Right lung (tissue), 5 donors: Measurements from ENCODE around the gene EOLA1. TPM values are rescaled to one million over a fixed set of nuclear protein-coding genes. Genes with fewer than 3 reads are reported as not detected.
"Not testable (repeated sequence)": the region's sequence is repeated elsewhere in the genome, so short reads cannot be mapped to it uniquely, and the experiment has no call there.

Experiments used
- DNase-seq, 2 donors: peaks; one replicate each; pipeline ENCODE4 v3.0.0-alpha.2; 2013
- polyA plus RNA-seq, 5 donors: library from polyadenylated mRNA; unstranded; fragments of 120-200 nt; gene quantifications; one replicate each; pipeline versions ENCODE4 v1.2.1 to v1.2.3, GENCODE V29; 2013; ENCODE audit warnings: inconsistent platforms in 1 of 5, low replicate concordance in 1 of 5; ENCODE audit not compliant: insufficient read length in 5 of 5, insufficient read depth in 1 of 5

EOLA1 gene
- polyA plus RNA-seq, 5 donors, result 15.5 to 21.5 (median 17.8) TPM

DNA sequence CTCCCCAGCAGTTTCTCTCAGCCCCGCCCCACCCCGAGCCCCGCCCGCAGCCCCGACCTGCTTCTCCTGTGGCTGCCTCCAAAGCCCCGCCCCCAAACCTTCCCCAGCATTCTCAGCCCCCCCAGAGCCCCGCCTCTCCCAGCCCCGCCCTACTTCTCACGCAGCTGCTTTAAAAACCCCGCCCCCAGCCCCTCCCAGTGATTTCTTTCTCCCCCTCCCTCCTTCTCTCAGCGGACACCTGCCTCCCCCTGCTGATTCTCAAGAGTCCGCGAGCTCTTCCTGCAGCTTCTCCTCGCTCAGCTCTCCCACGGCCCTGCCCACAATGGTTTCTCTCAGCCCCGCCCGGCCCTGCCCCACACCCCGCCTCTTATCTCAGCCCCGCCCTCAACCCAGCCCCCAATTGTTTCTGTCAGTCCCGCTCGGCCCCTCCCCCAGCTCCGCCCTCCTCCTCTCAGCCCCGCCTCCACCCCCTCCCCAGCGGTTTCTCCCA, 636 bp upstream of the EOLA1 start:
- peak; percentile 88 for DNase-seq

DNA sequence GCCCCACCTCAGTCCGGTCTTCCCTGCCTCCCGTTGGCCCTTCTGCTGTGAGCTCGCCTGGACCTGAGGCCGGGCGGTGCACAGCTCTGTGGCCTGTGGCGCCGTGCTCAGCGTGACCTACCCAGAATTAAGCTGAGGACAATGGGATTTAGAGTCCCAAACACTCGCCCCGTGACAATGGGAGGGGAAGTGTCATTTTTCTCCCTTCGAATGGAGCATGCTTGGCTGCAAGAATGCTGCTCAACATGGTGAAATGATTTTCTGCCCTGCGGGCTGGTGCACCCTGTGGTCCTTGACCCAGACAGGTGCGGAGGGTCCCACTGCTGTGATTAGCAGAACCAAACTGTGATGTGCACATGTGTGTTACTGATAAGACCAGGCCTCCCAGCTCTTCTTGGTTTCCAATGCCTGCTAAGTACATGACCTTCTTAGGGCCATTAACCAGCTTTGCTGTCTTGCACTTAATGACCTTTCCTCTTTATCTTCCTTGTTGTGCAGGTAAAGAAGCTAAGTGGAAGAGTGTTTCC, 772 bp downstream of the EOLA1 start:
- peak in 1 of 2 donors; percentile 11 for DNase-seq

DNA sequence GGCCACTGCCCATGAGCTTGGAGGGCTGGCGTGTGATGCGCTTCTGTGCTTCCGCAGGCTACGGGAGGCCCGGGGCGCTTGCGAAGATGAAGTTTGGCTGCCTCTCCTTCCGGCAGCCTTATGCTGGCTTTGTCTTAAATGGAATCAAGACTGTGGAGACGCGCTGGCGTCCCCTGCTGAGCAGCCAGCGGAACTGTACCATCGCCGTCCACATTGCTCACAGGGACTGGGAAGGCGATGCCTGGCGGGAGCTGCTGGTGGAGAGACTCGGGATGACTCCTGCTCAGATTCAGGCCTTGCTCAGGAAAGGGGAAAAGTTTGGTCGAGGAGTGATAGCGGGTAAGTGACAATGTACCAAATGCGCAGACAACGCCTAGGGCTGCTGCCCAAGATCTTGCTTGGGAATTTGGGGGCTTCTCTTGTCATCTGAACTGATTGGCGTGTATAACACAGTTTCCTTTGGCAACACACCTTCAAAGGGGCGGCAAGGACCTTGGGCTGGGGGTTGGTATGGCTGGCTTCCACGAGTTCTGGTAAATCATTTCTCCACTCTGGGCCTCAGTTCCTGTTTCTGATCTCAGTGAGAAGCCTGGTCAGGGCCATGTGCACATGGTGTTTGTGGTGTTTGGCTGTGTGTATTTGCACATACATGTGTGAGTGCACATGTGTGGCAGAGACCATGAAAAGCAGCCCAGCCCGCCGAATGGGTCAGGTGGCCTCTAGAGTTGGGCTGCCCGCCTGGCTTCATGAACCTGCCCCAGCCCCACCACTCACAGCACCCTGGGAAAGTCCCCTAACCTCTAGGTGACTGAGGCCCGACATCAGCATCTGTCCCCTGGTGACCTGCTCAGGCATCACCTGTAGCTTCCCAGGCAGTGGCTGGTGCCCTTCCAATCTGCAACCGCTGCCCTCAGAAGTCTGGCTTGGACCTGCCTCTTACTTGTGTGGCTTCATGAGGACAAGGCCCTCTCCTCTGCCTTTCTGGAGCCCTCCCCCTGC, 5.0 kb downstream of the EOLA1 start:
- DNase-seq, result not testable (repeated sequence)

DNA sequence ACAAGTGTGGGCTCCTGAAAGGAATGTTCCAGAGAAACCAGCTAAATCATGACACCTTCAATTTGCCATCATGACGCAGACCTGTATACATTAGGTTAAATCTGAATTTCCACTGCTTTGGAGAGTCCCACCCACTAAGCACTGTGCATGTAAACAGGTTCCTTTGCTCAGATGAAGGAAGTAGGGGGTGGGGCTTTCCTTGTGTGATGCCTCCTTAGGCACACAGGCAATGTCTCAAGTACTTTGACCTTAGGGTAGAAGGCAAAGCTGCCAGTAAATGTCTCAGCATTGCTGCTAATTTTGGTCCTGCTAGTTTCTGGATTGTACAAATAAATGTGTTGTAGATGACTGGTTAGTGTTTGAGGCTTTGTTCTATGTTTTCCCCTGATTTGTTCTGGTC, 6.2 kb downstream of the EOLA1 start:
- not testable (repeated sequence) for DNase-seq

DNA sequence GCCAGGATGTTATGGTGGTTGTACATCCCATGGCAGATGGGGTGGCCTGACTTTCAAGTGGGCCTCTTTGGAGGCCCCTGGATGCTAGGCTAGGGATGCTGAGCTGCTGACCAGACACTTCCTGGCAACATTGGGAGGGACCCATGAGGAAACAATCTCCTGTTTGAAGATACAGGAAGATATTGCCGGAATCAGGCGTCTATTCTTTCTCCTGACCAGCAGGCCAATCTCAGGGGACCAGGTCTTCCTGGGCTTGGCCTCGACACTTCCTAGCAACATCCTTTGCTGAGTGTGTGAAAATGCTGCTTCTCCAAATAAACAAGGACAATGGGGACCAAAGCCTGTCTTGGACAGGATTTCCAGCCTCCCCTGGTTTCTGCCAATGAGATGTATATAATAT, 7.0 kb downstream of the EOLA1 start:
- DNase-seq, result not testable (repeated sequence)

DNA sequence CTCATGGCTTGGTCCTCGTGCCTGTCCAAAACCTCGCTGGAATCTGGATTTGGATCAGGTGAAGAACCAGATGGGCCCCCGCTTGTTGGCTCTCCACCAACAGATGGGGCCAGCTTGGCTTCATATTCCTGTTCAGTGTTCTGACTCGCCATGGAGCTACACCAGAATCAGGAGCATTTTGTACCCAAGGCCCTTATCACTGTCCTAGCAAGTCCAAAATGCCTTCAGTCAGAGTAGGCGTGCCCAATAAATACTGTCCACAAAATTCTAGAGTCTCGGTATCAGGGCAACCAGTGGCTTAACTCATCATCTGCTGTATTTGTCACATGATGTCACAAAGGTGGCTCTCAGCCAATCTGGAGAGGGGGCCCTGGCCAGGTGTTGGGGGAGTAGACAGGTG, 8.9 kb downstream of the EOLA1 start, which contains the start of gene HSFX3:
HSFX3 (minus strand) TSS at position 224 of the 400 bp plus-strand sequence; CDS start at position 152, 72 bp downstream.
- DNase-seq, result not testable (repeated sequence)

DNA sequence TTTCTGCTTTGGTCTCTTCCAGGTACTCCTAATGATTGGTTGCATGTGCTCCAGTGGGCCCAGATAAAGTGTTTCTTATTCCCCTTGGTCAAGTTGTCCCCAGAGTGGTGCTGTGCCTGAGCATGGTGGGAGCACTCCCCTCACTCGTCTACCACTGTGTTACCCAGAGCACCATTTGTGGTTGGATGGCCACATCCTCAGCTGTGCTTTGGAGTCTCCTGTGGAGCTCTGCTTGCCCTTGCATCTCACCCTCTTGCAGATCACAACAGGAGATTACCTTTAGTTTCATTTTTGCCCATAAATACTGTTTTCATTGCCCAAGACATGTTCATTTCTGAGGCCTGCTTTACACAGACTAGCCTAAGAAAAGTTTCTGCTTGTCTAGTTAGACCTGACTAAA, 9.6 kb downstream of the EOLA1 start:
- not testable (repeated sequence) for DNase-seq

DNA sequence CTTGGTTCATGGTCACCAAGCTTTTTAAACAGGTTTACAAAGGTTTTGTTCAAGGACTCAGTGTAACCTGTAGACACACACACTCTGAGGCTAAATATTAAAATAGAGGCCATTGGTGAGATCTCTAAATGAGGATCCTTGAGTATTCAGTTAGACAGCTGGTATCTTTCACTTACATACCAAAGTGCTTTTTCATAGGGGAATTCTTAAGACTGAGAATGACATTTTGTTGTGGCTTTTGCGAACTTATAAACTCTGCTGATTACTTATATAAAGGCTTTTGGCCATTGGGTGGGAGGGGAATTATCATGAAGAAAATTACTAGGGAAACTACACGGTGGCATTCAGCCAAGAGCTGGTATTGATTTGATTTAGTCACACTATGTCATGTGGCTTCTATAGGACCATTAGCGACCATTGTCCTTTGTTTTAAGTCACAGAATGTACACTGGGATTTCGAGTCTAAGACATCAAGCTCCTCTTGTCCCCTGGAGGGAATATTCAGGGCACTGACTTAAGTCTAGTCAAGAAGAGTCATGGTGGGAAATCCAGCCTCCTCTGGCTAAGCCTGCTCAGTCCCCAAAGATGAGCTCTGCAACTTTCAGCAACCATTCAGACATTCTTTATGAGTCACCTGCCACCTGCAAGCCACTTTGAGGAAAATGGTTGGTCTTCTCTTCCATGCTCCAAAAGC, 10.6 kb downstream of the EOLA1 start:
- DNase-seq, result not testable (repeated sequence)

DNA sequence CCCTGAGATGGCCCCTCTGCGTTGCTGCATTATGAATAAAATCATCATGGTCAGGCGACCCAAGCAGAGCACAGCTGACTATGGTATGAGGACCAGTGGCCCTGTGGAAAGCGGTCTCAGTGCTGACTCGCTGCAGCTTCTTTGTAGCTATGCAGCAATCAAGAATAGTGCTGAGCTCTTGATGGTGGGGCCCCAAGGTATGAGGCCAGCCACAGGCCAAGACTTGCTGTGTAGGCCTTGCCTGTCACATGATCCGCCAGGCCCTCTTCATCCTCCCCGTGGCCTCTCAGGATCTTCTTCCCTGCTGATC, 11.1 kb downstream of the EOLA1 start:
- not testable (repeated sequence) for DNase-seq

DNA sequence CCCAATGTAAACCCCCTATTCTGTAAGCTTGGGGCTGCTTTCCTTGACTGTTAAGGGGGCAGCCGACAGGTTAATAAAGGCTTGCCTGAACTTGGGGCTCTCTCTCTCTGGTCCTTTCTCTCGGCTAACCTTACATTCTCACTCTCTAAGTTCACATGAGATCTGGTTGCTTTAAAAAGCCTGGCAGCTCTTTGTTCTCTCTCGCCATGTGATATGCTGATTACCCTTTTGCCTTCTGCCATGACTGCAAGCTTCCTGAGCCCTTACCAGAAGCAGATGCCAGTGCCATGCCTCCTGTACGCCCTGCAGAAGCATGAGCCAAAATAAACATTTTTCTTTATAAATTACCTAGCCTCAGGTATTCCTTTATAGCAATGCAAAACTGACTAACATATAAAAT, 14.4 kb downstream of the EOLA1 start:
- not testable (repeated sequence) for DNase-seq

DNA sequence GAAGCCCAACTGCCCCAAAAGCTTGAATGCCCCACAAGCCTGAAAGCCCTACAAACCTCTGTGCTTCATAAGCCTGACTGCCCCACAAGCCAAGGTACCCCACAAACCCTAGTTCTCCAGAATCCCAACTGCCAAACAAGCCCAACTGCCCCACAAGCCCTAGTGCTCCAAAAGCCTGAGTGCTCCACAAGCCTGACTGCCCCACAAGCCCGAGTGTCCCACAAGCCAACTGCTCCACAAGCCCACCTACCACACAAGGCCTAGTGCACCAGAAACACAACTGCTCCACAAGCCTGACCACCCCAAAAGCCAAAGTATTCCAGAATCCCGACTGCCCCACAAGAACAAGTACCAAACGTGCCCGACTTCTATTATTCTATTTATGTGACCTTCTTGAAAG, 22.5 kb downstream of the EOLA1 start:
- DNase-seq, result no peak

DNA sequence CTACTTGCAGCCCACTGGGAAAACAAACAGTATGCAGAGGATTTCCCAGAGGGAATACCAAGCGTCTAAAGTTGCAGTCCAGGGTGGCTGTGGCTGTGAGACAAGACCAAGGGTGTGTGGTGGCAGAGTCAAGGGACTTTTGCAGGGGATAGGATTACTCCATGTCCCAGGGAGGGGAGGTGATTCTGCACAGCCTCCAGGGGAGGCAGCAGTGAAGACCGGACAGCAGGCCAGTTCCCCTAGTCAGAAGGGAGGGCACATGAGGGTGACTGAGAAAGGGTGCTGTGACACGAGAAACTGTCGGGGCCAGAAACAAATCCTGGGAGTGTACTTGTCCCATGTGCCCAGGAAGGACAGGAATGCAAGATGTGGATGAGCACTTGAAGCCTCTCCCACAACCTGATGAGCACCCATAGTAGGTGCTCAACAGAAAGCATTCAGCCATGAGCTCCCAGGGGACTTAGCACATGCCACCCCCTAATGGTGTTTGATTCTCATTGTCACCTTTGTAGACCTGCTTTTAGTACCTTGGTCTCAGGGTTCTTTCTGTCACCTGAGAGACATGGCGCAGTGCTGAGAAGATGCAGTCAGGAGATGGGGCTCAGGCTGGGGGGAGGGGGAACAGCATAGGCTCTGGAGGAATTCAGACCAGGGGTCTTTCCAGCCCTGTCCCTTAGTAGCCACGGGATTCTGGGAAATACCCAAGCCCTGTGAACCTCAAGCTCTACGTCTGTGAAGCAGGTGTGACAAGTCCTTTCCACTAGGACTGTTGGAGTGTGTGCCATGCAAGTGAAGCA, 27.0 kb downstream of the EOLA1 start:
- no peak for DNase-seq

DNA sequence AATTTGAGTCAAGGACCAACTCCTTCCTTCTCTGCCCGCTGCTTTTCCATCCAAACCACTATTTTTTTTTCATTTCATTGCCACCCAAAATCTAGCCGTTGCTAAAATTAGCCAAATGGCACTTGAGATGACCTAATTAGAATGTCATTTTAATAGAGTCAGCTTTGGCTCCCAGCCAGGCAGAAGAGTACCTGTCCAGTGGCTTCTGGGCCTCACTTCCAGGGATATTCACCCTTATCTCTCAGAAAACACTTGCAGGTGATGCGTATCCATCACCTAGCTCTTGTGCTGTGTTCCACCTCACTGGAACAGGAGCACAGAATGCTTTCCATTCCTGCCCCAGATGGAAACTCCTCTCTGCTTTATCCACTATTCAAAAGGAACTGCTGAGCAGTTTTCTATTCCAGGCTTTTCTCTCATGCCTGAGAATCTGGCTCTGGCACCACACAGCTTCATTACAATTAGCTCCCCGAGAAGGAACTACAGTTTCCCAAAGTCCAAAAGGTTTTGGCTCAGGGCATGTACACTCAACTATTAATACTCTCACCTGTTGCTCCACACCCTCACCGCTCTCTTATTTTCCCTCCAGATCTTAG, 28.0 kb downstream of the EOLA1 start:
- DNase-seq, result no peak

DNA sequence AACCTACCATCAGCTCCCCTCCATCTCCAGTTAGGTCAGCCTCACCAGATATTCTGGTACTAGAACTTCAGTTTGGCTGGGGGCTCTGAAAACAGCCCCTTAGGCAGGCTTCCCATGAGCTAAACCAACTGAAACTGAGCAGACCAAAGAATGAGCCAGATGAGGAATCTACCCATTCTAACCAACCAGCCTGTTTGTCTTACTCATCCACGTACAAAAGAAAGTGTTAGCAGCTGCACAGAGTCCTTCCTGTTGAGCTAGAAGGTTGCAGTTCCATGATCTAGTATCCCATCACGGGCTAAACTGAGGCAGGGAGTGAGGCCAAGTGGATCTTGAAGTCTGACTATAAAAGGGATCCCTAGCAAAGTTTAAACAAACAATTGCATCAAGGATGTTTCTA, 29.0 kb downstream of the EOLA1 start:
- no peak for DNase-seq

DNA sequence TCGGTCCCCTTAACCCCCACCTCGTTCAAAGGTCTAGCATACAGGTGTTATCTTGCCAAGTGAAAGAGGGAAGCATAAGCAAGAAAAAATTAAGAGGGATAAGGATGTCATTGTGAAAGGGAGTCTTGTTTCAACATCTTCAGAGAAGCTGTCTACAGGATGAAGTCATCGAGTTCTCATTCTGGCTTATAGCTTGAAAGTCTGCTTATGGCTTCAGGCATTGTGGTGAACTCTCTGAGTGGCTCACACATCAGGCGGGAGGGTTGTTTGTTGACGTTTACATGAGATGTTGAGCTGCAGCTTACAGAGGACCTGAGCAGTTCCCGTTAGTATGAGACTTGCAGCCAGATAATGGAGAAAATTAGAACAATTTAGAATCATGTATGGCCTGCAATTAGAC, 29.9 kb downstream of the EOLA1 start:
- DNase-seq, result no peak

DNA sequence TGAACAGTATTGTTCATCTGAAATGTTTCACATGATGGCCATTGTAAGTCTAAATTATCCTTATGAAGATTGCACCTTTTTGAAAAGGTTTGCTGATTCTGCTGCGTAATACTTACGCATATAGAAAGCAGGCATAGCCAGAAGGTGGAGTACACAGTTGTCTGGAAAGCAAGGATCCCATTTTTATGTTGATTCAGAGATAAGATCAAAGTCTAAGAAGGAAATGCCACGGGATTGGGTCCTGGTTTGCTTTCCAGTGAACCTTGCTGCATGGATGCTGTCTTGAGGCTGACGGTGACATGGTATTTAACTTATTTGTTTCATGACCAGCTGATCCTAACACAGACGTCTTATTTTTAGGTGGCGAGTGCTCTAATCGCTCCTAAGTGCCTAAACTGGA, 31.0 kb downstream of the EOLA1 start:
- no peak for DNase-seq

DNA sequence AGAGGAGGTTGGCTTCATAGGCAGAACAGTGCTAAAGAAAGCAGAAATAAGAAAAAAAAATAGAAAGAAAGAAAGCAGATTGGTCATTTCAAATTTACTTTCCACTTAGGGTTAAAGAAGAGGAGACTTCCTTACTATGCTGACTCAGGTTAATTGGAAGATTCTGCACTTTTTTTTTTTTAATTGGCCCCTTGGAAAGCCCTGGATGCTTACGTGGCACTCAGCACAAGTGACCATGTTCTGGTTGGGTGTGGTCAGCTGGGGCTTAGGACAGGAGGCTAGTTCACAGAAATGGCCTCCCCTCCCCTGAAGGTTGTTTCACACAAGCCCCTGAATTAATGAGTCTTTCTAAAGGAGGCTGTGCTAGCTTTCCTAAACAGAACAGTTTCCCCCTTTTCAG, 31.9 kb downstream of the EOLA1 start:
- DNase-seq, result no peak

DNA sequence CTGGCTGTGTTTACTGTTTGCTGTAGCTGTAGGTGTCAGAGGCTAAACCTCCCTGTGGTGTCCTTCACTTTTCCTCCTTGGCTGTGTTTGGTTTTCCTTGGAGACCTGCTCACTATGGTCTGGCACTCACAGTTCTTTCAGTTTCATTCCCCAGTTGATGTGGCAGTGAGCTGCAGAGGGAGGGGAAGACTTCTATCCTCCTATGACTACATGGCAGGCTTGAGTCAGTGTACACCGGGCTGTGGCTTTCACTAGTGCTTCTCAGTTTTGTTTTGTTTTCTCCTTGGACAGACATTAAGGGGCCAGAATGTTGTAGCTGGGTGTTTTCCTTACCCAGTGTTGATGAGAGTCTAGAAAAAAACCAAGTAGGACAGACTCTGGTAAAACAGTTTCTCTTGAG, 32.6 kb downstream of the EOLA1 start:
- DNase-seq, result not testable (repeated sequence)

DNA sequence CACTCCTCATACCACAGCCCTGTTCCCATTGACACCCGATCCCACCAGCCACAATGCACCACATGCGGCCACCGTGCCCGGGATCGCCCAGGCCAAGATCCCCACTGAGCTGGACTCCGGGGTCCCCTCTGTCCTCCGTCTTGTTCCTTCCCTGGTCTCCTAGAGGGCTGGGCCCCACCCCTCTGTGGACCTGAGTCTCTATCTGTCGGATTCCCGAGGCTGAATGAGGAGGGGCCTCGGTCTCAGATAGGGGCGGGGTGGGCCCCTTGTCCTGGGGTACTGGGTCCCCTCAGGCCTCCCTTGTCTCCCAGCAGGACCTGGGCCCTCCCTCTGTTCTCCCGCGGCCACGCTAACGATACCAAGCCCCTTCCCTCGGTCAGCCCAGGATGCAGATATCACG, 44.8 kb downstream of the EOLA1 start:
- not testable (repeated sequence) for DNase-seq

DNA sequence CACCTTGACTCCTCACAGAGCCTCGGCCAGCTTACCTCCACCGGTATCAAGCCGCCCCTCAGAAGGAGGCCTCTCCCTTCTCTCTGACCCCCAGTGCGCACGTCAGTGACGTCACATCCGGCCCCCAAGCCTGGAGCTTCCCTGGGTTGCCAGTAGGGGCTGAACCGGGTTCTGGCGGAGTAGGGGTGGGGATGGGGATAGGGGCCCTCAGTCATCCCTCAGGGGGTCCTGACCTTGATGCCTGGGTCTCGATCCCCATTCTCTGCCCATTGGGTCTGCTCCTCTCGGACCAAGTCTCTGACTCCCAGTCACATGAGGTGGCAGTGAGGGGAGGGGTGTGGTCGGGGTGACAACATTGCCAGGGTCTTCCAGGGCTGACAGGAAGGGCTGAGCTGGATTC, 46.5 kb downstream of the EOLA1 start, which contains the start of gene MAGEA9B:
MAGEA9B (minus strand) TSS at position 101 of the 400 bp plus-strand sequence. CDS start 4,280 bp downstream, outside the sequence.
- DNase-seq, result not testable (repeated sequence)

DNA sequence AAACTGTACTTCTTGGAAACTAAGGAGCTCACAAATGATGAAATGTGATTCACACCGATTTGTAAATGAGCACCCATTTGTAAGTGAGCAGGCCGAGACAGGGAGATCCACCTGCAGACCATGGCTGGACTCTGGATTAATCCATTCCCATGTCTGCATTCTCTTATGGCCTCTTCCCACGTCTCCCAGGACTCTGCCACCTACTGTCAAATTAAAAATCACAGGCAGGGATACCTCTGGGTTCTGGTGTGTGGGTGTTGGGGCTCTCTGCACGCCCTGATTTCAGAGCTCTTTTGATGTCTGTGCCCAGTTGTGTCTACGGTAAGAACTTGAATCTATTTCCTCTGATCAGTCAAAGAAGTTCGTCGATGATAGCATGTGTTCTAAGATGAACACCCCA, 50.2 kb downstream of the EOLA1 start:
- not testable (repeated sequence) for DNase-seq
